HG03039 (cell line): ENCODE results near the gene METTL21A.

Source experiments
- ATAC-seq: cut with Tn5 transposase; IDR thresholded peaks from one replicate; pipeline ENCODE4 v1.9.1; 2021; ENCODE audit warnings: mild to moderate bottlenecking, moderate library complexity; ENCODE audit not compliant: unreplicated experiment

METTL21A gene

DNA sequence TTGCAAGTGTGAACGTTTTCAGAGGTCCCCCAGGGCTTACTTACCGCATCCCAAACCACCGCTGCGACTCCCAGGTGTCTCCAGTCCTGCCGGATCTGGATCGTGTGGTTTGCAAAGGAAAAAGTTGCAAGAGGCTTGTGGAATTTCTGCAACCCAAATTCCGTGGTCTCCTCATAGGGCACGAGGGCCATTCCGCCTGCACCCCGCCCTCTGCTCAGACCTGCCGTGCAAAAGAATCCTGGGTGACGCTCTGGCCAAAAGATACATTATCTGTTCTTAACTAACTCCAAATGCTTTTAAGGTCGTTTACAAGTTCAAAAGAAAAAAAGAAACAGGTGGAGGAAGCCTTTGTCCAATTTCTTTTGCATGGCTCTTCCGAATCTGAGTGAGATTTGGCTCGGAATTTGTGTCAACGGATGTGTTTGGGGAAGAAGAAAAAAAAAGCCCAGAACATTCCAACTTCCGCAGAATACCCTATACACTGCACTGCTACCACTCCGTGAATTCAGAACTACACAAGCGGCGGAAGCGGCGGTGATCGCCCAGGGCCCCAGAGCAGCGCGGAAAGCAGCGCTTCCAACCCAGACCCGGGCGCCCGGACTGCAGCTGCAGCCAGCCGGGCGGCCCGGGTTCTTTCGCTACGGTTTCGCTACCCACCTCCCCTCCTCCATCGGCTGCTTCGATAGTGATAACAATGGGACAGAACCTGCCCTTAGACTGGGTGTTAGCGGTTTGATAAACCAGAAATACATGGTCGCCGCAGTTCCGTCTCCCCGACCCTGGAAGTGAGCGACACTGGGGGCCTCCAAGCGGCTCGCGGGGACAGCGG is 795 bp downstream of the METTL21A start:
- peak; percentile 27 for ATAC-seq

DNA sequence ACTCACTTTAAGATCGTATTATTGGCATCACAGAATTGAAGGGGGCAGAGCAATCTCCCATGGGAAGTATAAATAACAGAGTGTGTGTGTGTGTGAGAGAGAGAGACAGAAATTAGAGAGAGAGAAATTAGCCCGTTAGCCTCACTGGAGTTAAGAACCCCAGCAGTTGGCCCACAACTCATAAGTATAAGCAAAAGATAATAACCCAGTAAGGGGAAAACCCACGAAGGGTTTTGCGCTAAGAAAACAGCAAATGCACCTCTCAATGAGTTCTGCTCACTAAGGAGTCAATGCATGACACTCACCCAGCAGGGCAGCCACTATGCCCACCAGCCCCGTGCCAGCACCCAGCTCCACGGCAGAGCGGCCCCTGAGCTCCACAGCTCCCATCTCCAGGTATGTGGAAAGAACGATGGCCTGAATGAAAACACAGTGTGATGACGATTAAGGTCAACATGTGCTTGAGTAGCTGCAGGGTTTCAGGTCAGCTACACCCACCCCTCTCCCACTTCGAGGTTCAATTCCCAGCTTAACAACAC is 3.6 kb downstream of the METTL21A start:
- ATAC-seq = no peak

DNA sequence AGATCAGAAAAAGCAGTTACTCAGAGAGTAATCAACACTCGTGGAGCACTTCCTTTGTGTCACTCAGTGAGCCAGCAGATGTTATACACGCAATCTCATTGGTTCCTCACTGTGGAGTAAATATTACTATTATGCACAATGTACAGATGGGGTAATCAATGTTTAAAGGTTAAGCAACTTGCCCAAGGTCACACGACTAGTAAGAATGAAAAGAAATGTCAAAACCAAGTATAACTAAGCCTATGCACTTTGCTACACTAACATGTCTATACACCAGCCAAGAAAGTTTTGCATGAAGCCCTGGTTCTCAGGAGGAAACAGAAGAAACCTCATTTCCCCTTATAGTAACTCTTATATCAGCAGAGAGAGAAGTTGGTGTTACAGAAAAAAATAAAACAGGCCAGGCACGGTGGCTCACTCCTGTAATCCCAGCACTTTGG is 5.4 kb downstream of the METTL21A start:
- no peak for ATAC-seq

DNA sequence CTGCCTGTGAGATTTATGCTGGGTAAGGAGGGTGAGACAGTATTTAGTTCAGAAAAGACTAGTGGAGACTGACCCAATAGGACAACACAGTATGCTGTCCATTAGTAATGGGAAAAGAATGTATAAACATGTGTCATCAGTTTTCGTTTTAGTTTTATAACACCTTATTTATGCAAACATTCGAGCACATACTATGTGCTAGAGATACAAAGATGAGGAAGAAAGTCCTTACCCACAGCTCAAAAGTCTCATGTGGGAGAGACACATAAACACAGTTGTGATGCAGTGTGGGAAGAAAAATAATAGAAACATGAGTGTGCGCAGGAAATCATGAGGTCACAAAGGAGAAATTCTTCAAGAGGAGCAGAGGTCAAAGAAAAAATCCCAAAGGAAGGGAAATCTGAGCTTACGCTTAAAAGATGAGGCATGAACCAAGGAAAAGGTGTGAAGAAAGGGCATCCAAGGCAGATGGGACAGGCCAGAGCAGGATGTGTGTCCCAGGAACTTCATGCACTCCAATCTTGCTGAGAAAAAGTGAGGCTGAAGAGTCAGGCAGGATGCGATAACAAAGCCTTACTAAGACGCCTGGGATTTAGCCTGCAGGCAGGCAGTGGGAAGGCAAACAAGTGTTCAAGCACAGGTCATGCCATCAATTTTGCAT is 8.1 kb downstream of the METTL21A start:
- ATAC-seq = no peak

DNA sequence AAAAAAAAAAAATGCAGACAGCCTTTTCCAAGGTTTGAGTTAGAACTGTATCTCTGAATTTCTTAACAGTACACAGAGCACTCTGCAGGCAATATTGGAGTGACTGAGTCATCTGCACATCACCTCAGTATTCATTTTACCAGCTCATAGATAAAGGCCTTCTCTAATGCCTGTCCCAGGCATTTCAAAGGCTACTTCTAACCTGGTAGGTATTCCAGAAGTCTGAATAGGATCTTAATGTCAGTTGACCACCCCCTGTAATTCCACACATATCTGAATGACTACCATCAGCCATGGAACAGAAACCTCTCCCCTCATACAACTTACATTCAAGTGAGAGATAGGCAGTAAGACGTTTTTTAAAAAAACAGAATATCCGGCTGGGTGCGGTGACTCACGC is 9.0 kb downstream of the METTL21A start:
- ATAC-seq = no peak

DNA sequence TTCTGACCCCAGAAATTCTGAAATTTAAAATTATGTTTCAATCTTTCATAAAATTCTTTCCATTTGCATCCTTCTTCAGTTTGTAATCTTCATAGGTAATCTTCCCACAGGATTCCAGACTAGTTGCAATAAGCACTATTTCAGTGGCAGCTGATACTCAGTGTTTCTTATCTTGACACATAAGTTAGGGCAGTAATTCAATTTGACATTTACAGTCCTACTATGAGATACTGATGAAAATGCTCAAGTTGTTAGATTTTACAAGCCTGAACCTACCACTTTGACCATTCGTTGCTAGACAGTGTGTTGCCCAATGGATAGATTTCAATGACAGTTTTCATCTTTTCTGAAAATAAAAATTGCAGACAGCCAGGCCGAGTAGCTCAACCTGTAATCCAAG is 10.4 kb downstream of the METTL21A start:
- ATAC-seq = no peak

DNA sequence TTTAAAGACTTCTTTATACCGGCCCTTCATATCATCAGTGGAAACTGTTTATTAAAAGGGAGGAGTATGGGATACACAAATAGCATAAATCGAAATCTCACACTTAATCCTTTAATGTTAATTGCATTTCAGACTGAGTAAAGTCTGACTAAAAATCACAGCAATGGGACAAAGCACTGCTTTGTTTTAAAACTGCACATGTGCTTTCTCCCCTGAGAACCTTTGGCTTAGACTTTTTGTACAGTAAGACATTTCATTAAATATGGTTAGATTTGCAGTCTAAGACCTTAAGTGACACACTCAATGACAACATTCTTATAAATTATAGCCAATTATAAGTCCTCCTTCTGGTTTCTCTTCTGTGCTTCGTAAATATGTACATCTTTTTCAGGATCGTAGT is 12.5 kb downstream of the METTL21A start:
- ATAC-seq = no peak

DNA sequence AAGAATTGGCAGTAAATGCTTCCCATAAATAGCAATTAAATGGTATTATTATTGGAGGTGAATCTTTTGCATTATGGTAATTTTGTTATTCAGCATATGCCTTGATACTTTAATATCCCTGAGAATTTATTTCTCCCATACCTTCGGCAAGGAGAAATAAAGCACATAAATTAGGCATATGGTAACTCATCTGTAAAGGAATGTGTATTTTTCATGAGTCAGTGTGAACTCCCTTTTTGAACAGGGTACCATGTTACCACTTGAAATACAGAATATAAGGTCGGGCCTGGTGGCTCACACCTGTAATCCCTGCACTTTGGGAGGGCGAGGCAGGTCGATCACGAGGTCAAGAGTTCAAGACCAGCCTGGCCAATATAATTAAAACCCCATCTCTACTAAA is 18.4 kb downstream of the METTL21A start:
- no peak for ATAC-seq

DNA sequence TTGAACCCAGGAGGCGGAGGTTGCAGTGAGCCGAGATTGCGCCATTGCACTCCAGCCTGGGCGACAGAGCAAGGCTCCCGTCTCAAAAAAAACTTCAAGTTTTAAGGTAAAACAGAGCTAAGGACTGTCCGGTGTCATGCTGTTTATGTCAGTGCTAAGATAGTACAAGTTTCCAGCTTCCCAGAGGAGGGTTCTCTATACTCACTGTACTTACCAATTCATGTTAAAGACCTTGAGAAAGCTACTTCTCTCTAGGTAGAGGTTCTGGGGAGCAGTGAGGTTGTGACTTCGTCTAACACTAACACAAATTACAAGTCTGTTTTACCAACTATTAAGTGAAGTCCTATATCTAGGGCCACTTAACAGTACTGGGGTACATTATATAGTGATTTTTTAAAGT is 18.8 kb downstream of the METTL21A start:
- ATAC-seq = no peak

DNA sequence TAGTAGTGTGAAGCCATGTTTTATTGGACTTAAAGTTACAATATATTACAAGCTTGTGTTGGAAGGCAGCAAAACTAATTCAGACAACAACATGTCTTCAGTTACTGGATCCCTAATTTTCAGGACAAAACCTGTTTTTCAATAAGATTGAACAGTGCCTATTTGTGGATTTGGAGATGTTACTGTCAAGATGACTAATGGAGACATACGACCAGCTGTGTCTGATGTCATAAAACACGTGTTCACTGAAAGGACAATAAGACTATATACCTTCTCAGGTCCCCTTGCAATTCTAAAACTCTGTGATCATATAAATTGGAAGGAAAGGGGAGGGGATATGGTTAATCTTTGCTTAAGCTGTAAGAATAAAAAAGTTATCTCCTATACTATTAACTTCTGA is 21.7 kb downstream of the METTL21A start:
- no peak for ATAC-seq

DNA sequence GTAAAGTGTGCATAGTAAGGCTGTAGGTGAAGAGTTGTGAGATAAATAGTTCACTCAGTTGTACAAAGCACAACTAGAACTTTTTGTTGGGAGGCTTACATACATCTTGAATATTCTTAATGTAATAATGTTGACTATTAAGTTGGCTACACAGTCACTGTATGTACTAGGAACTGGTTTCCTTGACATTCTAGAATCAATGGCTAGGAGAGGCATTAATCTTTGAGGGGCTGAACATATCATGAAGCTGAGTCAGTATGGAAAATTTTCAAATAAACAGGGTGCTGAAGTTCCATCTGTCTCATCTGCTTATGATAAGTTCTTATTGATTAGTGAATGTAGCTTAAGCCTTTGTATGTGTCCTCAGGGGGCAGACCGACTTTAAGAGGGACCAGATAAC is 23.4 kb downstream of the METTL21A start:
- no peak for ATAC-seq

DNA sequence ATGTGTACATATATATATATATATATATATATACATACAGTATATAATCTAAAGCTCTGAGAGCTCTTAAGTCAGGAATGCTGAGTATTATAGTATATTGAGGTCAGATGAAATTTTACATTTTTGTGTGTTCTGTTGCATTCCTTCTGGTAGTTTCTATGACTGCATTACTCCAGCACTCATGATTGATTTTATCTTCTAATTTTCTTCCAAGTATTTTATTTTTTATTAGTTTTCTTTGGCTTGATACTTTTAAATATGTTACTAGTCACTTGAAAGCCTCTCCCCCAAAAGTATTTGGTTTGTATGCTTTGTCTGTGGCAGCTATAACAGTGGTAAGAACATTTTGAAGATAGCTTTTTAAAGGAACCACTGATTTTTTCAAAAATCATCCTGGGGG is 25.0 kb downstream of the METTL21A start:
- no peak for ATAC-seq

DNA sequence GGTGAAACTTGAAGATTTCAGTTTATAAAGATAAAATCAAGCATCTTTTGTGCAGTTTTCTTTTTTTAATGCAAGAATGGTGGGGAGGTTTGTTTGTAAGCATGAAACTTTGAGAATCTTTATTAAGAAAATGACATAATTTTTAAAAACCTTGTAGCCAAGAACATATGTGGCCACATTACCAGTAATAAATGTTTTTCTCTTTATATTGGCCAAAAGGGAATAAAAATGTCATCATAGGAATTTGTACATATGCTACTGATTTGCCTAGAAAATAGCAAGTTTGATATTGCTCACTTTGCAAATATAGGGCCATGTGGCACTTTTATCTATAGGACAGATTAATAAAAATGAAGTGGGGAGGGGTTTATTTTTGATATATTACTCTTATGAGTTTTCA is 25.6 kb downstream of the METTL21A start:
- no peak for ATAC-seq

DNA sequence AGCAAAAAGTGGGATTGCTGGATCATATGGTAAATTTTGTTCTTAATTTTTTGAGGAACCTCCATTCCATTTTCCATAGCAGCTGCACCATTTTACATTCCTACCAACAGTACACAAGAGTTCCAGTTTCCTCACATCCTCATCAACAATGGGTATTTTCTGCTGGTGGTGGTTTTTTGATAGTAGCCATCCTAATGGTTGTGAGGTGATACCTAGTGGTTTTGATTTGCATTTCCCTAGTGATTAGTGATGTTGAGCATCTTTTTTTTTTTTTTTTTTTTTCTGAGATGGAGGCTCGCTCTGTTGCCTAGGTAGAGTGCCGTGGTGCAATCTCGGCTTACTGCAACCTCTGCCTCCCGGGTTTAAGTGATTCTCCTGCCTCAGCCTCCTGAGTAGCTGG is 30.5 kb downstream of the METTL21A start:
- ATAC-seq = no peak

DNA sequence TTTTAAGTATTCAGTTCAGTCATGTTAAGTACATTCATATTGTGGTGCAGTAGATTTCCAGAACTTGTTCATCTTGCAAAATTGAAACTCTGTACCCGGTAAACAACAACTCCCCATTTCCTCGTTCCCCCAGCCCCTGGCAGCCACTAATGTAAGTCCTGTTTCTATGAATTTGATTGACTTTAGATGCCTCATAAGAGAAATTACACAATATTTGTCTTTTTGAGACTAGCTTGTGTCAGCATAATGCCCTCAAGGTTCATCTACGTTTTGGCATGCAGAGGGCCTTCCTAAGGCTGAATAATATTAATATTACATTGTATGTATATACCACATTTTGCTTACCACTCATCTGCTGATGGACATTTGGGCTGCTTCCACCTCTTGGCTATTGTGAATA is 30.9 kb downstream of the METTL21A start:
- ATAC-seq = no peak

DNA sequence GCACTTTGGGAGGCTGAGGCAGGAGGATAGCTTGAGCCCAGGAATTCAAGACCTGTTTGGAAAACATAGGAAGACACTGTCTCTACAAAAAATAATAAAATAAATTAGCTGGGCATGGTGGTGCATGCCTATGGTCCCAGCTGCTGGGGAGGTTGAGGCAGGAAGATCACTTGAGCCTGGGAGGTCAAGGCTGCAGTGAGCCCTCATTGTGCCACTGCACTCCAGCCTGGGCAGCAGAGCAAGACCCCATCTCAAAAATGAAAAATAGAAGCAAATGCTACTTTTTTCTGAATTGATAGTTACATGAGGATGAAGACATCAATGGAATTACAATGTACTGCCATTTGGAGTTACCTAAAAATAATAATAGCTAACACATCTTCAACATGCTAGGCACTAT is 31.9 kb downstream of the METTL21A start:
- no peak for ATAC-seq

DNA sequence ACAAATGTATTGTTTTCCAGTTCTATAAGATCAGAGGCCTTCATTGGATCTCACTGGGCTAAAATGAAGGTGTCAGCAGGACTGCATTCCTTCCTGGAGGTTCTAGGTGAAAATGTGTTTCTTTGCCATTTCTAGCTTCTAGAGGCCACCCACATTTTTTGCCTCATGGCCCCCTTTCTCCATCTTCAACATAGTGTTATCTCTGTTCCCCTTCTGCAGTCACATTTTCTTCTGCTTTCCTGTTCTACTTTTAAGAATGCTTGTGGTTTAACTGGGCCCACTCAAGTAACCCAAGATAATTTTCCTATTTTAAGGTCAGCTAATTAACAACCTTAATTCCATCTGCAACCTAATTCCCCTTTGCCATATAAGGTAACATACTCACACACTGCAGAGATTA is 36.1 kb downstream of the METTL21A start:
- no peak for ATAC-seq

DNA sequence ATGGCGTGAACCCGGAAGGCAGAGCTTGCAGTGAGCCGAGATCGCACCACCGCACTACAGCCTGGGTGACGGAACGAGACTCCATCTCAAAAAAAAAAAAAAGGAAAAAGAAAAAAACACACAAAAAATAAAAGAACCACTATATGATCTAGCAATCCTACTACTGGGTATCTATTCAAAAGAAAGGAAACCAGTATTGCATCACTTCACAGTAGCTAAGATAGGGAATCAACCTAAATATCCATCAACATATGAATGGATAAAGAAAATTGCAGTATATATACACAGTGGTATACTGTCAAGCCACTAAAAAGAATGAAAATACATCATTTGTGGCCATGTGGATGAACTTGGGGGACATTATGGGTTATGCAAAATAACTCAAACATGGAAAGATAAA is 37.9 kb downstream of the METTL21A start:
- no peak for ATAC-seq

DNA sequence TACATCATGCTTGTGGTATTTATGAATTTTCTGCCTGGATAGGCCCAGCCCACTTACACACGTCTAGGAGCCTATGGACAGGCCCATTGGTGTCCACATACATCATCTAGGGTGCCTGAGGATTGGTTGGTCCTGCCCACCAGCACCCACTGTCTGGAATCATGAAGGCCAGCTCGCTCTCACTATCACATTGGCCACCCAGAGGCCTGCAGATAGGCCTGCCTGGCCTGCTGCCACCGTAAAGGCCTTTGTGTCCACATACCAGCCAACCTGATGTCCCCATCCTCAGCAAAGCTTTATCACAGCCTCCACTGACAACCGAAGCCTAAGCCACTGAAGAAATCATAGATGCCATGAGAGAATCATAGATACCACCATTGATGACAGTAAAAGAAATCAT is 40.2 kb downstream of the METTL21A start:
- ATAC-seq = no peak

DNA sequence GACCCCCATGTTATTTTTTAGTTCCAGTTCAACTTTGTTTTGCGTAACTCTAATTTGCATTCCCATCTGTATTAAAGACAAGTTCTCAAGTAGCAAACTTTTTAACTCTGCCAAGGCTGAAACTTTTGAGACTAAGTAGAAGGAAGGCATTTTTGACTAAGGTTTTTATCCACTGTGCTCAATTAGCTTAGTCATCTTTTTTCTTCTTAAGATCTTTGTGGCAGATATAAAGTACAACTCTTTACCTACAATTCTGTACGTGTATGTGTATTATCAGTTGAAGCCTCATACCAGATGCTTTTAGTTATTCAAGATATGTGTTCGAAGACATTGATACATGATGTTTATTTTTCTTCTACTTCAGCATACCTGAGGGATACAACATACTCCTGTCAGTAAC is 53.8 kb downstream of the METTL21A start:
- ATAC-seq = no peak

DNA sequence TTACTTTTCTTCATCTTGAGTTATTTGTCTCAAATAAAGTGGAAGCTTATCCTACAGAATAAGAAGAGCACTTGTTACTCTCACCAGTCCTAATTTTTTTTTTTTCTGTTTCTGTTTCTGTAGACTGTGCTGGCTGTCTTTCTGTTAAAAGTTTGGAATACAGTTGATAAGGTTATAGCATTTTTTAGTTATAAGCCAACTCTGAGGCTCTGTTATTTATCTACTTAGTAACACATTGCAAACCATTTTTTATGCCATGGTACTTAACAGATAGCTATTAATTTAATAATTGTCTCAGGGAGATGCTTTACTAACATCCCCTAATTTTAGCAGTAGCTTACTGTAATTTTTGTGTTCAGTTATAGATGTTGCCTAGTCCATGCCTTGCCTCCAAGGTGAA is 57.5 kb downstream of the METTL21A start:
- ATAC-seq = no peak

DNA sequence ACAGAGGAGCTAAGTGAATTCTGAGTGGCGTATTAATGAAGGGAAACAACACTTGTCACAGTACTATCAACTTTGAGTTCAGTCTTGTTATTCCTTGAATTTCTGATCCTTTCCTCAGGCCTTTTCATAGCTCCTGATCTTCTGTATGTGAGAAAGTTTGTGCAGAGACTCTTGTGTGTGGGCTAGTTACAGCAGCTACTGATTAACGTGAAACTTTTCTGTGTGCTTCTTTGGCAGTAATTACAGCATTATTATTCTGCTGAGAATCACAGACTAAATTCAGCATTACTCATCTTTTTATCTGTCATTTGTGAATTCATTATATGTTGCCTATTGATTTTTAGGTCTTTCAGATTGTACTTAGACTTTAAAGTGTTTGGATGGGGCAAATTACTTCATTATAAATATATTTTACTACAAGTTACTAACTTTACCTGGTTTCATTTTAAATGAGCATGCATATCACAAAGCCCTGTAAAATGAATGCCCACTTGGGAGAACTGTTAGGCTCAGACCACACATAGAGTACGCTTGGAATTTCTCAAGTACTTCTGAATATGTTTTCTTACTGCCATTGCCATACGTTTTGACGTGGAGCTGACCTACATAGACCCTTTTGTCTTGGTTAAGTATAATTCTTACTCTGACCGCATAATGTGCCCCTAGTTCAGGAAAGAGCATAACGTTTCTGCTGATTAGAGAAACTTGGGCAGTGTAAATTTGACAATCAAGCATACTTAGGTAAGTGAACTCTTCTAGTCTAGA is 59.3 kb downstream of the METTL21A start:
- no peak for ATAC-seq
